Activated T-helper 1 cell treated with Interleukin-2 at 50 U/mL for 16 hours (primary cell): ENCODE measurements around the gene CT45A8.
"Not testable (repeated sequence)": the region's sequence is repeated elsewhere in the genome, so short reads cannot be mapped to it uniquely, and the experiment has no call there.

Source experiments
- DNase-seq: peaks from one replicate; pipeline ENCODE4 v3.0.0-alpha.2; 2020; ENCODE audit warnings: low read depth

CT45A8 gene, protein sequence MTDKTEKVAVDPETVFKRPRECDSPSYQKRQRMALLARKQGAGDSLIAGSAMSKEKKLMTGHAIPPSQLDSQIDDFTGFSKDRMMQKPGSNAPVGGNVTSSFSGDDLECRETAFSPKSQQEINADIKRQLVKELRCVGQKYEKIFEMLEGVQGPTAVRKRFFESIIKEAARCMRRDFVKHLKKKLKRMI

DNA sequence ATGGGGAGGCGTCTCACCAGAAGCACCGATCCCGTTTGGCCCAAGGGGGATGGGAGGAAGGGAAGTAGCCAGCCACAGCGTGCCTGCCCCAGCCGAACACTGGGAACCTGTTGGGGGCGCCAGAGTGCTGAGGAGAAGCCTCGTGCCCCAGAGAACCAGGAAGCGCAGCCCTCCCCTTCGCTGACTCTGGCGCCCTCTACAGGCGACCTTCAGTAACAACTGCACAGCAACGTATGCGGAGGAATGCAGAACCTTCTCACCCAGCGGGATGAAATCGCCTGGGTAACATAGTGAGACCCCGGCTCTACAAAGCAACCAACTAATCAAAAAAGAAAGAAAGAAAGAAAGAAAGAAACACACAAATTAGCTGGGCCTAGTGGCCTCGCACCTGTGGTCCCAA, at the start of gene CT45A8:
TSS of gene CT45A8 (minus strand) at position 101 of the 400 bp plus-strand sequence. CDS start 3,755 bp downstream, outside the sequence.
- DNase-seq: not testable (repeated sequence)

DNA sequence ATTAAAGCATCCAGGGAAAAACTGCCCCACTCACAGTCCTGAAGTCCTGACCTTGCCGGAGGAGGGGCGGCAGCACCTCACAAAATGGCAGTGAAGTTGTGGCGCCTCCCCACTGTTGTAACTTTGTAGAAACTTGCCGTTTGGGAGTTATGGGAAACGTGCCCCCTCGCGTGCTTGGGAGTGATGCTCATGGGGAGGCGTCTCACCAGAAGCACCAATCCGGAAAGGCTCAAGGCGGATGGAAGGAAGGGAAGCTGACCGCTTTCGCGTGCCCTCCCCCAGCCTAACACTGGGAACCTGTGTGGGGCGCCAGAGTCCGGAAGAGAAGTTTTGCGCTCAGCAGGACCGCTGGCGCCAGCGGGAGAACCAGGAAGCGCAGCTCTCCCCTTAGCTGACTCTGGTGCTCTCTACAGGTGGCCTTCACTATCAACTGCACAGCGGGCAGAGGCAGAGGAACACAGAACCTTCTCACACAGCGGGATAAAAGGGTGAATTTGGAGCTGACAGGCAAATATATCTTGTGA, 39.0 kb upstream of the CT45A8 start, which contains the start of the genes CT45A10 and SAGE1:
TSS of gene CT45A10 (minus strand) at position 151 of the 524 bp plus-strand sequence. CDS start 8,100 bp downstream, outside the sequence.
TSS of gene SAGE1 (plus strand) at position 423 of the 524 bp plus-strand sequence. CDS start 2,527 bp downstream, outside the sequence.
- no peak for DNase-seq

DNA sequence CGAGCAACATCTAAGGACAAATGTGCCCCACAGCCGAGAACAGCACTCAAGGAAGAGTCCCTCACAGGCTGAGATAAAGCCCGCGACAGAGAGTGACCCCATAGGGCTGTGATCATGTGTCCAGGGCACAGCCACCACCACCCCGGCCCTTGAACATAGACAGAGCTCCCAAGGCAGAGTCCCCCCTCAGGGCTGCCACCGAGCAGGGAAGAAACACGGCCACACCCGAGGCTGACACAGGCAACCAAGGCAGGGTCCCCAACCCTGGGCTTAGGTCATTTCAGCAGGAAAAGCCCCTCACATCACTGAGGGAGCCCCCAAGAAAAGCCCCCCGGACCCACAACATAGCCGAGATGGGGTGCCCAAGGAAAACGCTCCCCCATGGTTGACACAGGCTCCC, 38.4 kb upstream of the CT45A8 start:
- DNase-seq: no peak

DNA sequence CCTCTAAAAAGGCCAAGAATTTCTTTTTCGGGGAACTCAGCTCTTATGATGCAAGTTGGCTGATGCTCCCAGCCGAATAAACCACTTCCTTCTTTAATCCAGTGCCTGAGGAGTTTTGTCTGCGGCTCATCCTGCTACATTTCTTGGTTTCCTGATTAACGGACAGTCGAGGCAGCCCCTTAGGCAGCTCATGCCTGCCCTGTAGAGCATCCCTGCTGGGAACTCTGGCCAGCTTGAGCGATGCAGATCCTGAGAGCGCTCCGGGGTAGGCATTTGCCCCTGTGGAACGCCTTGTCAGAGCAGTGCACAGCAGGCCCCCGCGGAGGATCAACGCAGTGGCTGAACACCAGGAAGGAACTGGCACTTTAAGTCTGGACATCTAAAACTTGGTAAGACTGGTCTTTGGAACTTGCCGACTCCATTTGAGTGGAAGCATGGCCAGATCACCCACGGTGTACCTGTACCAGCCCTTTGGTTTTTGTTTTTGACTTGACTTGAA, 35.8 kb upstream of the CT45A8 start:
- no peak for DNase-seq

DNA sequence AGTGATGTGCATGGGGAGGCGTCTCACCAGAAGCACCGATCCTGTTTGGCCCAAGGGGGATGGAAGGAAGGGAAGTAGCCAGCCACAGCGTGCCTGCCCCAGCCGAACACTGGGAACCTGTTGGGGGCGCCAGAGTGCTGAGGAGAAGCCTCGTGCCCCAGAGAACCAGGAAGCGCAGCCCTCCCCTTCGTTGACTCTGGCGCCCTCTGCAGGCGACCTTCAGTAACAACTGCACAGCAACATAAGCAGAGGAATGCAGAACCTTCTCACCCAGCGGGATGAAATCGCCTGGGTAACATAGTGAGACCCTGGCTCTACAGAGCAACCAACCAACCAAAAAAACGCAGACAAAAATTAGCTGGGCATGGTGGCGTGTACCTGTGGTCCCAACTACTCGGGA, 34.6 kb upstream of the CT45A8 start:
- not testable (repeated sequence) for DNase-seq

DNA sequence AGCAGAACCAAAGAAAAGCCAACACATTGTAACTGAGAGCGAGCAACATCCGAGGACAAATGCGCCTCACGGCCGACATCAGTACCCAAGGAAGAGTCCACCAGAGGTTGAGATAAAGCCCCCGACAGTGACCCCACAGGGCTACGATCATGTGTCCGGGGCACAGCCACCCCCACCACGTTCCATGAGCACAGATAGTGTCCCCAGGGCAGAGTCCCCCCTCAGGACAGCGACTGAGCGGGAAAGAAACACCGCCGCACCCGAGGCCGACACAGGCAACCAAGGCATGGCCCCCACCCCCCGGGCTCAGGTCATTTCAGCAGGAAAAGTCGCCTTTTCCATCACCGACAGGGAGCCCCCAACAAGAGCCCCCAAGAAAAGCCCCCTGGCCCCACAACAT, 33.9 kb upstream of the CT45A8 start:
- not testable (repeated sequence) for DNase-seq

DNA sequence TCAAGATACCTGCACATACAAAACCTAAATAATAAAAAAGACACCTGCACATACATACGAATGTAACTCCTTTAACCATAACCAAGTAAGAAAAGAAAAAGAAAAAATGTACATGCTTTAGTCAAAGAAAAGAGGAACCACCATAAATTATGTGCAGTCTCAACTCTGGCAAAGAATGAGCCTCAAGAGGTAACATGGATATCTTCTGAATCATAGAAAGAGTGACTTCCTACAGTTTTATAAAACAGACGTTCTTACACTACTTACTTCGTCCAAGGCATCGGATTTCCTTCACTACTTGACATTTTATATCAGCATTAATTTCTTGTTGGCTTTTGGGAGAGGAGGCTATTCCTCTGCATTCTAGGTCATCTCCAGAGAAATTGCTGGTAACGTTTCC, 28.4 kb upstream of the CT45A8 start:
- DNase-seq: not testable (repeated sequence)

DNA sequence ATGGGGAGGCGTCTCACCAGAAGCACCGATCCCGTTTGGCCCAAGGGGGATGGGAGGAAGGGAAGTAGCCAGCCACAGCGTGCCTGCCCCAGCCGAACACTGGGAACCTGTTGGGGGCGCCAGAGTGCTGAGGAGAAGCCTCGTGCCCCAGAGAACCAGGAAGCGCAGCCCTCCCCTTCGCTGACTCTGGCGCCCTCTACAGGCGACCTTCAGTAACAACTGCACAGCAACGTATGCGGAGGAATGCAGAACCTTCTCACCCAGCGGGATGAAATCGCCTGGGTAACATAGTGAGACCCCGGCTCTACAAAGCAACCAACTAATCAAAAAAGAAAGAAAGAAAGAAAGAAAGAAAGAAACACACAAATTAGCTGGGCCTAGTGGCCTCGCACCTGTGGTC, 17.4 kb upstream of the CT45A8 start, which contains the start of gene CT45A9:
TSS of gene CT45A9 (minus strand) at position 101 of the 400 bp plus-strand sequence. CDS start 3,751 bp downstream, outside the sequence.
- not testable (repeated sequence) for DNase-seq

DNA sequence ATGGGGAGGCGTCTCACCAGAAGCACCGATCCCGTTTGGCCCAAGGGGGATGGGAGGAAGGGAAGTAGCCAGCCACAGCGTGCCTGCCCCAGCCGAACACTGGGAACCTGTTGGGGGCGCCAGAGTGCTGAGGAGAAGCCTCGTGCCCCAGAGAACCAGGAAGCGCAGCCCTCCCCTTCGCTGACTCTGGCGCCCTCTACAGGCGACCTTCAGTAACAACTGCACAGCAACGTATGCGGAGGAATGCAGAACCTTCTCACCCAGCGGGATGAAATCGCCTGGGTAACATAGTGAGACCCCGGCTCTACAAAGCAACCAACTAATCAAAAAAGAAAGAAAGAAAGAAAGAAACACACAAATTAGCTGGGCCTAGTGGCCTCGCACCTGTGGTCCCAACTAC, 17.2 kb downstream of the CT45A8 start, which contains the start of gene CT45A7:
TSS of gene CT45A7 (minus strand) at position 101 of the 400 bp plus-strand sequence. CDS start 3,747 bp downstream, outside the sequence.
- DNase-seq: not testable (repeated sequence)

DNA sequence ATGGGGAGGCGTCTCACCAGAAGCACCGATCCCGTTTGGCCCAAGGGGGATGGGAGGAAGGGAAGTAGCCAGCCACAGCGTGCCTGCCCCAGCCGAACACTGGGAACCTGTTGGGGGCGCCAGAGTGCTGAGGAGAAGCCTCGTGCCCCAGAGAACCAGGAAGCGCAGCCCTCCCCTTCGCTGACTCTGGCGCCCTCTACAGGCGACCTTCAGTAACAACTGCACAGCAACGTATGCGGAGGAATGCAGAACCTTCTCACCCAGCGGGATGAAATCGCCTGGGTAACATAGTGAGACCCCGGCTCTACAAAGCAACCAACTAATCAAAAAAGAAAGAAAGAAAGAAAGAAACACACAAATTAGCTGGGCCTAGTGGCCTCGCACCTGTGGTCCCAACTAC, 34.4 kb downstream of the CT45A8 start, which contains the start of gene CT45A2:
TSS of gene CT45A2 (minus strand) at position 101 of the 400 bp plus-strand sequence. CDS start 3,747 bp downstream, outside the sequence.
- DNase-seq: not testable (repeated sequence)

DNA sequence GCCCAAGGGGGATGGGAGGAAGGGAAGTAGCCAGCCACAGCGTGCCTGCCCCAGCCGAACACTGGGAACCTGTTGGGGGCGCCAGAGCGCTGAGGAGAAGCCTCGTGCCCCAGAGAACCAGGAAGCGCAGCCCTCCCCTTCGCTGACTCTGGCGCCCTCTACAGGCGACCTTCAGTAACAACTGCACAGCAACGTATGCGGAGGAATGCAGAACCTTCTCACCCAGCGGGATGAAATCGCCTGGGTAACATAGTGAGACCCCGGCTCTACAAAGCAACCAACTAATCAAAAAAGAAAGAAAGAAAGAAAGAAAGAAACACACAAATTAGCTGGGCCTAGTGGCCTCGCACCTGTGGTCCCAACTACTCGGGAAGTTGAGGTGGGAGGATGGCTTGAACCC, 51.7 kb downstream of the CT45A8 start, which contains the start of gene CT45A6:
TSS of gene CT45A6 (minus strand) at position 101 of the 400 bp plus-strand sequence. CDS start 3,794 bp downstream, outside the sequence.
- not testable (repeated sequence) for DNase-seq
